Measurements from ENCODE around the gene TRIP10. TPM values are rescaled to one million over a fixed set of nuclear protein-coding genes. Genes with fewer than 3 reads are reported as not detected.
A peak's percentile ranks its signal among the peaks of the same experiment; 100 is the strongest.

TRIP10 gene
- total and polyA plus RNA-seq, 10 of the 15 experiments (the other 5 are each of a cell fraction or from before 2014, with no cell fraction given), result 0.79 to 54.5 (median 32.5) TPM

DNA sequence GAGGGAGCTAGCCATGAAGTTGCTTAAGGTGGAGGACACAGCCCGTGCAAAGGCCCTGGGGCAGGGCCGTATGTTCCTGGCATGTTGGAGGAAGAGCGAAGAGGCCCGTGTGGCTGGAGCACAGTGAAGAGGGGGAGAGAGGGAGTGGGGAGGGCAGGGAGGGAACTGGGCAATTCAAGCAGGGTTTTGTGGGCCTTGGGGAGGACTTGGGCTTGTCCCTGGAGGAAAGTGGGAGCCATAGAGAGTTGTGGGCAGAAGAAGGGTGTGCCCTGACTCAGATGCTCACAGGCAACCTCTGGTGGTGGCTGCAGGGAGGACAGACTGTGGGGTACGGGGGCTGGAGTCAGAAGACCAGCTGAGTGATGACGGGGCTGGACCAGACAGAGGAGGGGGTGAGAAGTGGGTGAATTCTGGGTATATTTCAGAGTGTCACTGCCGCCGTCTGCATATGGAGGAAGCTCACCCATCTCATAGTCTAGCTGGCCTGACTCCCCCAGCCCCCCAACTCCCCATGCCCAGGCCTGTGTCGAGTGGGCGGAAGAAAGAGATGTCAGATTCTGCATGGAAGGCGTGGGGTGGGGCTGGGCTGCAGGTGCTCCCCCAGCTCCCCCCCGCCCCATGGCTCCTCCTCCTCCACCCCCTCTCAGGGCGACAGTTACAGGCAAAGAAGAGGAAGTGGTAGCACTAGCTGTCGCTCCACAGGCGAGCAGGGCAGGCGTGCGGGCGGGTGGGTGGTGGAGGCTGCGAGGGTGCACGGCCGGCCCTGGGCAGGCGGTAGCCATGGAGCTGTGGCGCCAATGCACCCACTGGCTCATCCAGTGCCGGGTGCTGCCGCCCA is 32.8 kb downstream of the TRIP10 start, which contains the start of gene VAV1 (continued):
- TF ChIP-seq SRF (IDR thresholded peaks at IDR 0.05; ENCODE audit: low read depth in 2 of 2, low read length in 2 of 2) (0 out of 4 replicates have a peak, but pooled peaks of 1 of the 2 experiments have one; percentile 41), ZNF622 (IDR thresholded peaks at IDR 0.05) (no peak), ZSCAN29 (IDR thresholded peaks at IDR 0.05) (no peak), CEBPB (IDR thresholded peaks at IDR 0.05; ENCODE audit: borderline replicate concordance in 1 of 2, low read depth in 2 of 2, low read length in 2 of 2) (no peak), SKIL (IDR thresholded peaks at IDR 0.05; ENCODE audit: low read depth, poor library complexity, severe bottlenecking) (no peak), TAF1 (IDR thresholded peaks at IDR 0.05; ENCODE audit: borderline replicate concordance, low read depth, low read length) (peak; percentile 83), POLR2AphosphoS2 (IDR thresholded peaks at IDR 0.05; ENCODE audit: low read depth, low read length) (0 out of 2 replicates have a peak, but pooled peaks have one; percentile 48), STAT1 (conservative IDR thresholded peaks at IDR 0.05) (no peak), SIN3A (IDR thresholded peaks at IDR 0.05; ENCODE audit: low read depth, low read length) (no peak), ZZZ3 (IDR thresholded peaks at IDR 0.05; ENCODE audit: control insufficient read depth, insufficient read length, low read depth) (no peak), RELB (IDR thresholded peaks at IDR 0.05; ENCODE audit: low read depth) (no peak), PAX8 (IDR thresholded peaks at IDR 0.05) (no peak), E2F4 (IDR thresholded peaks at IDR 0.05; ENCODE audit: low read depth, low read length) (no peak), CBFB (IDR thresholded peaks at IDR 0.05; ENCODE audit: low read depth) (peak; percentile 60; the same call in 1 of the 2 replicates)
- TF ChIP-seq, protein P1, sequence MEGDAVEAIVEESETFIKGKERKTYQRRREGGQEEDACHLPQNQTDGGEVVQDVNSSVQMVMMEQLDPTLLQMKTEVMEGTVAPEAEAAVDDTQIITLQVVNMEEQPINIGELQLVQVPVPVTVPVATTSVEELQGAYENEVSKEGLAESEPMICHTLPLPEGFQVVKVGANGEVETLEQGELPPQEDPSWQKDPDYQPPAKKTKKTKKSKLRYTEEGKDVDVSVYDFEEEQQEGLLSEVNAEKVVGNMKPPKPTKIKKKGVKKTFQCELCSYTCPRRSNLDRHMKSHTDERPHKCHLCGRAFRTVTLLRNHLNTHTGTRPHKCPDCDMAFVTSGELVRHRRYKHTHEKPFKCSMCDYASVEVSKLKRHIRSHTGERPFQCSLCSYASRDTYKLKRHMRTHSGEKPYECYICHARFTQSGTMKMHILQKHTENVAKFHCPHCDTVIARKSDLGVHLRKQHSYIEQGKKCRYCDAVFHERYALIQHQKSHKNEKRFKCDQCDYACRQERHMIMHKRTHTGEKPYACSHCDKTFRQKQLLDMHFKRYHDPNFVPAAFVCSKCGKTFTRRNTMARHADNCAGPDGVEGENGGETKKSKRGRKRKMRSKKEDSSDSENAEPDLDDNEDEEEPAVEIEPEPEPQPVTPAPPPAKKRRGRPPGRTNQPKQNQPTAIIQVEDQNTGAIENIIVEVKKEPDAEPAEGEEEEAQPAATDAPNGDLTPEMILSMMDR (IDR thresholded peaks at IDR 0.05 in 2 of 3, conservative IDR thresholded peaks at IDR 0.05 in 1 of 3; ENCODE audit: control insufficient read depth in 2 of 3, extremely low read depth in 1 of 3, insufficient read depth in 1 of 3, low read depth in 3 of 3, low read length in 3 of 3), result peak; percentile 43 to 62 (median 58); a peak in 5 of 6 replicates
- TF ChIP-seq, protein P2, sequence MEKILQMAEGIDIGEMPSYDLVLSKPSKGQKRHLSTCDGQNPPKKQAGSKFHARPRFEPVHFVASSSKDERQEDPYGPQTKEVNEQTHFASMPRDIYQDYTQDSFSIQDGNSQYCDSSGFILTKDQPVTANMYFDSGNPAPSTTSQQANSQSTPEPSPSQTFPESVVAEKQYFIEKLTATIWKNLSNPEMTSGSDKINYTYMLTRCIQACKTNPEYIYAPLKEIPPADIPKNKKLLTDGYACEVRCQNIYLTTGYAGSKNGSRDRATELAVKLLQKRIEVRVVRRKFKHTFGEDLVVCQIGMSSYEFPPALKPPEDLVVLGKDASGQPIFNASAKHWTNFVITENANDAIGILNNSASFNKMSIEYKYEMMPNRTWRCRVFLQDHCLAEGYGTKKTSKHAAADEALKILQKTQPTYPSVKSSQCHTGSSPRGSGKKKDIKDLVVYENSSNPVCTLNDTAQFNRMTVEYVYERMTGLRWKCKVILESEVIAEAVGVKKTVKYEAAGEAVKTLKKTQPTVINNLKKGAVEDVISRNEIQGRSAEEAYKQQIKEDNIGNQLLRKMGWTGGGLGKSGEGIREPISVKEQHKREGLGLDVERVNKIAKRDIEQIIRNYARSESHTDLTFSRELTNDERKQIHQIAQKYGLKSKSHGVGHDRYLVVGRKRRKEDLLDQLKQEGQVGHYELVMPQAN (conservative IDR thresholded peaks at IDR 0.05), result no peak

Measured in GM12878 (cell line).